HFF-Myc (cell line): ENCODE results near the gene ENTR1.

ENCODE experiments used
- DNase-seq: peaks from one replicate; pipeline ENCODE4 v3.0.0-alpha.2; 2011; ENCODE audit warnings: low read depth; ENCODE audit errors: extremely low read depth
- H3K4me3 ChIP-seq: replicated peaks from 2 replicates; pipeline ENCODE4 v1.5.1; 2011; ENCODE audit warnings: low read depth, mild to moderate bottlenecking, control low read depth, low read length
- TF ChIP-seq, protein P1 (sequence below): IDR thresholded peaks from 2 replicates; pipeline ENCODE4 v1.5.1; 2012; ENCODE audit warnings: mild to moderate bottlenecking, low read depth, low read length, control low read depth; ENCODE audit errors: missing control alignments

The ENTR1 gene

DNA sequence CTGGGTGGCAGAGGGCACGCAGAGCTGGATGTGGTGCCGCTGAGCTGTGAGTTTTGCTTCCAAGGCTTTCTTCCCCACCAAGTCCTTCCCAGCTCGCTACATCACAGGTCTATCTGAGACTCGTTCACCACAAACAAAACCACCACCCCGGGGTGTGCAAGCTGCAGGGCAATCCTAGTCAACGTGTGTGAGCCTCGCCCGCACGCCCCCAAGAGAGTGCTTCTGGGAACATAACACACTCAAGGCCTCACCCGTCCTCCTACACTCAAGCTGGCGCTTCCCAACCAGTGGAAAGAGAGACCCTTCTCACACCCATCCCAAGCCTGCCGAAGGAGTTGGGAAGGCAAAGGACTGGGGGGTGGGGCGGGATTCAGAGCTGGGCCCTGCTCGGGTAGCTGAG is 21.0 kb downstream of the ENTR1 start:
- H3K4me3 ChIP-seq: no peak overlapping the region
- DNase-seq: no peak
- TF ChIP-seq, protein P1, sequence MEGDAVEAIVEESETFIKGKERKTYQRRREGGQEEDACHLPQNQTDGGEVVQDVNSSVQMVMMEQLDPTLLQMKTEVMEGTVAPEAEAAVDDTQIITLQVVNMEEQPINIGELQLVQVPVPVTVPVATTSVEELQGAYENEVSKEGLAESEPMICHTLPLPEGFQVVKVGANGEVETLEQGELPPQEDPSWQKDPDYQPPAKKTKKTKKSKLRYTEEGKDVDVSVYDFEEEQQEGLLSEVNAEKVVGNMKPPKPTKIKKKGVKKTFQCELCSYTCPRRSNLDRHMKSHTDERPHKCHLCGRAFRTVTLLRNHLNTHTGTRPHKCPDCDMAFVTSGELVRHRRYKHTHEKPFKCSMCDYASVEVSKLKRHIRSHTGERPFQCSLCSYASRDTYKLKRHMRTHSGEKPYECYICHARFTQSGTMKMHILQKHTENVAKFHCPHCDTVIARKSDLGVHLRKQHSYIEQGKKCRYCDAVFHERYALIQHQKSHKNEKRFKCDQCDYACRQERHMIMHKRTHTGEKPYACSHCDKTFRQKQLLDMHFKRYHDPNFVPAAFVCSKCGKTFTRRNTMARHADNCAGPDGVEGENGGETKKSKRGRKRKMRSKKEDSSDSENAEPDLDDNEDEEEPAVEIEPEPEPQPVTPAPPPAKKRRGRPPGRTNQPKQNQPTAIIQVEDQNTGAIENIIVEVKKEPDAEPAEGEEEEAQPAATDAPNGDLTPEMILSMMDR: no peak

DNA sequence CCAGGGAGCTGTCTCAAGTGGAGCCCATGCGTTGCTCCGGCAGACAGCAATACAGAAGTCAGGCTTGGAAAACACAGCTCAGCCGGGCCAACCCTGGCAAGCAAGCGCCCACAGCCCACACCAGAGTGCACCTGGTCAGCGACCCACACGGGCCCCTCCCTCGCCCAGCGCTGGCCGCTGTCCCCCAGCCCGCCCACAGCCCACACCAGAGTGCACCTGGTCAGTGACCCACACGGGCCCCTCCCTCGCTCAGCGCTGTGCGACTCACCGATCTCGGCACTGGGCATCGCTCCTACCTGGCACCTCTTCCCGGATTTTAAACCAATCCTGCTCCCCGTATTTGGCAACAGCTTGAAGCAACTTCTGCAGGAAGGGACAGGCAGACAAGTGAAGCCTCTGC is 23.2 kb downstream of the ENTR1 start:
- H3K4me3 ChIP-seq: no peak overlapping the region
- DNase-seq: no peak
- TF ChIP-seq, protein P1: no peak

DNA sequence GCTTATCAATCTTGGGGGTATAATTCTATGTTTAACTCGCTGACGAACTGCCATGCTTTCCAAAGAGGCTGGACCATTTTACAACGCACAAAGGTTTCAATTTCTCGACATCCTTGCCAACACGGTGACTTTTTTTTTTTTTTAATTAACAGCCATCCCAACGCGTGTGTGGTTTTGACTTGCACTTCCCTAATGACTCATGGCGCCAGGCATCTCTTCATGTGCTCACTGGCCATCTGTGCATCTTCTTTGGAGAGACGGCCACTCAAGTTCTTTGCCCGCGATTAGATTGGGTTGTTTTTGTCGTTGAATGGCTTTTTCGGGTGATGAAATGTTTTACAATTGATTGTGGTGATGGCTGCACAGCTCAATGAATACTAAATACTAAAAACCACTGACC is 24.4 kb downstream of the ENTR1 start:
- no peak for DNase-seq
- TF ChIP-seq, protein P1: no peak
- no peak overlapping the region for H3K4me3 ChIP-seq

DNA sequence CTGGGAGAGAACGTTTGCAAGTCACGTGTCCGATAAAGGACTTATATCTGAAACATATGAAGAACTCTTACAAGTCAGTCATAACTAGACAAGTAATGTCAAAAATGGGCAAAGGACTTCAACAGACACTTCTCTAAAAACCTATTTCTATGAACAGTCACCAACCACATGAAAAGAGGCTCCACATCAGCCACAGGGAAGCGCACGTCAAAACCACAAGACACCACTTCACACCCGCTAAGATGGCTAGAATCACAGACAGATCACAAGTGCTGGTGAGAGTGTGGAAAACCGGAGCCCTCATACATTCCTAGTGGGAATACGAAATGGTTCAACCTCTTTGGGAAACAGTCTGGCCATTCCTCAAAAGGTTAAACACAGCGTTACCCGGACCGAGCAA is 25.4 kb downstream of the ENTR1 start:
- TF ChIP-seq, protein P1: no peak
- DNase-seq: no peak
- H3K4me3 ChIP-seq: no peak overlapping the region

DNA sequence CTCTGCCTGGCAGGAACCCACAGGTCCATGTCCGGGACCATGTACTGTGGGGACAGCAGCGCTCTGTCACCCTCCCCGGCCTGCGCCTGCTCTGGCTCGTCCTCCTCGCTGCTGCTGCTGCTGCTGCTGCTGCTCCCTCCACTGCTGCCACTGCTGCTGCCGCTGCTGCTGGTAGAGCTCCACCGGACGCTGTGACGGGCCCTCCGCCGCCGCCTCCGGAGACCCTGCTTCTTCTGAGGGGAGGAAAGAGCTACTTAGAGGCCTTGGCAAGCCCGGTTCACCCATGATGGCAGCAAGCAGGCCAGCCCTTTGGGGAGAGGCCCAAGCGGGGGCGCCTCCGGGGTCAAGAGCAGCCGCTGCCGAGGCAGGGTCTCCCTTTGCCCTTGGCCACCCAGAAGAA is 27.0 kb downstream of the ENTR1 start:
- TF ChIP-seq, protein P1: no peak
- no peak overlapping the region for H3K4me3 ChIP-seq
- DNase-seq: no peak

DNA sequence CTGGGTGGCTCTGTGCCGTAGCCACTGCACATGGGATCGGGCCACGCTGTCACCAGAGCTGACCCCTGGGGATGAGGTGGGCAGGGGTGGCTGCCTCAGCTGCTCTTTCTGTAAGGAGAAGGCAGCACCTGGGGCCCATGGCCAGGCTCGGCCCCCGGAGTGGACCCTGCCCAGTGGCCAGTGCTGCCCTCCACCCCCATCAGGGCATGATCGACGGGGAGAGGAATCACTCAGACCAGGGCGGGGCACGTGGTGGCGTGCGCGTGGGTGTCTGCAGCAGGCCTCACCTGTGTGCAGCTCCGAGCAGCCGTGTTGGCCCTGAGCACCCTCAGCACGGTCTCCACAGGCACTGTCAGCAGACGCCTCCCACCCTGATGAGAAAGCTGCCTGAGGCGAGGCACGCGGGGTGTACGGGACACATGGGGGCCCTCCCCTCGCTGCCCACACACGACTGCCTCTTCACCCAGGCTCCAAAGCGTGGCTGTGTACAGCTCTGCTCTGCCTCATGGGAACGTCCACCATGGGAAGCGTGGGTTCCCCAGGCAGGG is 28.4 kb downstream of the ENTR1 start:
- H3K4me3 ChIP-seq: no peak overlapping the region
- TF ChIP-seq, protein P1: no peak
- DNase-seq: no peak

DNA sequence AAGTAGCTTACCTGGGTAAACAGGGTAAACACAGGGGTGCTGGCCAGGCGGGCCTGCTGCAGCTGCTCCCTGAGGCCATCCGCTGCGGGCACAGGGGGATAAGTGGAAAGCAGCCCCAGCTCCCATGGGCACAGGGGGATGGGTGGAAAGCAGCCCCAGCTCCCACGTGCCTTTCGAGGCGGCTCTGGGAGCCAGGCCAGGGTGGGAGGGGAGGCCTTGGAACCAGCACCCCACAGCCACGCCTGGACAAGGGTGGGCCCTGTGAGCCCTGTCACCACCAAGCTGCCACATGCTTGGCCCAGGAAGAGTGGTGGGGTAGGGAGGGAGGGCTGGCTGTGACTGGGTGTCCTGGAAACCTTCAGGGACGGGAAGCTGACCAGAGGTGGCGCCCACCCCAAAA is 29.1 kb downstream of the ENTR1 start:
- DNase-seq: no peak
- no peak overlapping the region for H3K4me3 ChIP-seq
- TF ChIP-seq, protein P1: no peak
